MM.1S (cell line): ENCODE measurements around the gene TTLL5.

Source experiments
- DNase-seq: peaks from one replicate; pipeline ENCODE4 v3.0.0-alpha.2; 2015
- H2AFZ ChIP-seq: fragments of 300-600 bp; sonication (generic); 2 replicates; pipeline ENCODE4 v1.6.0; 2016; ENCODE audit warnings: antibody characterized with exemption, low read length
- H3F3A ChIP-seq: fragments of 300-600 bp; sonication (generic); 2 replicates; pipeline ENCODE4 v1.6.1; 2016; ENCODE audit warnings: mild to moderate bottlenecking, antibody characterized with exemption, low read length, moderate library complexity, mixed read lengths; ENCODE audit not compliant: insufficient read depth
- H3K27ac ChIP-seq: fragments of 300-600 bp; sonication (generic); 2 replicates; pipeline ENCODE4 v1.5.1; 2016; ENCODE audit warnings: mild to moderate bottlenecking, low read length
- H3K27me3 ChIP-seq: fragments of 300-600 bp; sonication (generic); replicated peaks from 2 replicates; pipeline ENCODE4 v1.6.0; 2016; ENCODE audit warnings: low read length; ENCODE audit not compliant: insufficient read depth
- H3K36me3 ChIP-seq: fragments of 300-600 bp; sonication (generic); replicated peaks from 2 replicates; pipeline ENCODE4 v1.6.1; 2016; ENCODE audit warnings: mild to moderate bottlenecking, low read length, mixed read lengths; ENCODE audit not compliant: insufficient read depth
- H3K4me1 ChIP-seq: fragments of 300-600 bp; sonication (generic); 2 replicates; pipeline ENCODE4 v1.6.1; 2016; ENCODE audit warnings: low read length, mixed read lengths
- H3K4me2 ChIP-seq: fragments of 300-600 bp; sonication (generic); 2 replicates; pipeline ENCODE4 v1.6.0; 2016; ENCODE audit warnings: low read depth, low read length
- H3K4me3 ChIP-seq: fragments of 300-600 bp; sonication (generic); 2 replicates; pipeline ENCODE4 v1.5.1; 2016; ENCODE audit warnings: low read length, mixed read lengths
- H3K79me2 ChIP-seq: fragments of 300-600 bp; sonication (generic); 2 replicates; pipeline ENCODE4 v1.6.1; 2016; ENCODE audit warnings: mixed run types, low read length, mixed read lengths
- H3K9ac ChIP-seq: fragments of 300-600 bp; sonication (generic); 2 replicates; pipeline ENCODE4 v1.6.1; 2016; ENCODE audit warnings: low read length, mixed read lengths
- H3K9me2 ChIP-seq: fragments of 300-600 bp; sonication (generic); replicated peaks from 2 replicates; pipeline ENCODE4 v1.6.1; 2016; ENCODE audit warnings: mild to moderate bottlenecking, low read length, mixed read lengths; ENCODE audit not compliant: insufficient read depth
- H3K9me3 ChIP-seq: fragments of 300-600 bp; sonication (generic); replicated peaks from 2 replicates; pipeline ENCODE4 v1.6.1; 2016; ENCODE audit warnings: mild to moderate bottlenecking, low read length, mixed read lengths; ENCODE audit not compliant: insufficient read depth
- H4K20me1 ChIP-seq: fragments of 300-600 bp; sonication (generic); 2 replicates; pipeline ENCODE4 v1.6.1; 2016; ENCODE audit warnings: mild to moderate bottlenecking, low read length, moderate library complexity, mixed read lengths; ENCODE audit not compliant: insufficient read depth
- EZH2 ChIP-seq: fragments of 300-600 bp; sonication (generic); optimal IDR thresholded peaks from 2 replicates; pipeline ENCODE3; 2017; ENCODE audit warnings: low read depth, mild to moderate bottlenecking, antibody characterized with exemption, low read length, mixed read lengths
- EZH2phosphoT487 ChIP-seq: fragments of 300-600 bp; sonication (generic); IDR thresholded peaks from 2 replicates; pipeline ENCODE4 v1.6.1; 2018; ENCODE audit warnings: antibody characterized with exemption, low read length
- TF ChIP-seq, protein P1 (sequence below): fragments of 300-600 bp; sonication (generic); IDR thresholded peaks from 2 replicates; pipeline ENCODE4 v1.5.1; 2016; ENCODE audit warnings: antibody characterized with exemption, low read length, mixed read lengths

TTLL5 gene

DNA sequence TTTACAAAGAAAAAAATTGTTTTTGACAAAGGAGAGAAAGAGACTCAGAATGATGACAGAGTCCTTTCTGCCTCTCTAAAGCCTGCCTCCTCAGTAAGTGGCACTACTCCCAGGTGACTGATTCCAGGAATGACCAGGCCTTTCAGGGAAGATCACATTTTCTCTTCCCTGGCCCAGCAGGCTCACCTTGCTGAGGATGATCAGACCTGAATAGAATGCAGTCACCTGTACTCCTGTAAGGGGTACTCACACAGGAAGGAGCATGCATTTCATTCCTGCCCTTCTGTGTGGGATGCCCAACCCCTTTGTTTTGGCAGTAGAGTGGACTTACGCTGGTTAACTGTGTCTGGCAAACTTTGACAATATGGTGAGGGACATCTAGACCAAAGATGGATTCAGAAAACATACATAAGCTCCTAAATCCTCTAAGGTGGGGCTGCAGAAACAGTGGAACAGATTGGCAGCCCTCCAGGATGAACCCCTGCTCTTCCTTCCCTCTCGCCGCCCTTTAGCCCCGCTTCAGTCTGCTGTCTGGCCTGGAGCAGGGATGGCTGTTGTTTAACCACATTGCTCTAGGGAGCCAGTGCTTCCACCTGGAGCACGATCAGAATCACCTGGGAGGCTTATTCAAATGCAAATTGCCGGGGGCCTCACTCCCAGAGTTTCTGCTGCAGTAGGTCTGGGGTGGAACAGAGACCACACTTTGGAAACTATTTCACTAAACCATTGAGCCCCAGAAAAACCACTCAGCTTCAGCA is 30.2 kb upstream of the TTLL5 start:
- no peak for DNase-seq

DNA sequence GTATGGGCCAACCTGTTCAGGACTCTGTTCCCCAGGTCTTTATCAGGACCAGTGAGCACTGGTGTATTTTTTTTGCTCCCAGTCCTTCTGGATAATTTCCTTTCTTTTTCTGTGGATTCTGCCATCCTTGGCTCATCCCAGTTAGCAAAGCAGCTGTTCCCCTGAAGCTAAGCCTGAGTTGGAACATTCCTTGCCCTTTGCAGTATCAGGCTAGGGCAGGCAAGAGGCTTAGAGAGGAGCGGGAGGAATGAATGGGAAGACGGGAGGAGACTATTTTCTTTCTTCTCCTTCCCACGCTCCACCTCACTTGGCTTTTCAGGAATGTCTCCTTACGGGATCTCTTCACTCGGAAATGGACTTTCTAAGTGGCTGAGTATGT is 29.6 kb upstream of the TTLL5 start:
- H3F3A ChIP-seq, result no peaks in the 10 kb centered on the region
- H3K79me2 ChIP-seq, result no peaks in the 10 kb centered on the region
- no peaks in the 10 kb centered on the region for H3K36me3 ChIP-seq
- no peak for DNase-seq
- no peaks in the 10 kb centered on the region for H4K20me1 ChIP-seq
- no peak overlapping the region for H3K4me3 ChIP-seq
- H2AFZ ChIP-seq, result no peak overlapping the region
- H3K4me2 ChIP-seq, result no peak overlapping the region
- TF ChIP-seq, protein P1, sequence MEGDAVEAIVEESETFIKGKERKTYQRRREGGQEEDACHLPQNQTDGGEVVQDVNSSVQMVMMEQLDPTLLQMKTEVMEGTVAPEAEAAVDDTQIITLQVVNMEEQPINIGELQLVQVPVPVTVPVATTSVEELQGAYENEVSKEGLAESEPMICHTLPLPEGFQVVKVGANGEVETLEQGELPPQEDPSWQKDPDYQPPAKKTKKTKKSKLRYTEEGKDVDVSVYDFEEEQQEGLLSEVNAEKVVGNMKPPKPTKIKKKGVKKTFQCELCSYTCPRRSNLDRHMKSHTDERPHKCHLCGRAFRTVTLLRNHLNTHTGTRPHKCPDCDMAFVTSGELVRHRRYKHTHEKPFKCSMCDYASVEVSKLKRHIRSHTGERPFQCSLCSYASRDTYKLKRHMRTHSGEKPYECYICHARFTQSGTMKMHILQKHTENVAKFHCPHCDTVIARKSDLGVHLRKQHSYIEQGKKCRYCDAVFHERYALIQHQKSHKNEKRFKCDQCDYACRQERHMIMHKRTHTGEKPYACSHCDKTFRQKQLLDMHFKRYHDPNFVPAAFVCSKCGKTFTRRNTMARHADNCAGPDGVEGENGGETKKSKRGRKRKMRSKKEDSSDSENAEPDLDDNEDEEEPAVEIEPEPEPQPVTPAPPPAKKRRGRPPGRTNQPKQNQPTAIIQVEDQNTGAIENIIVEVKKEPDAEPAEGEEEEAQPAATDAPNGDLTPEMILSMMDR, result no peak
- TF ChIP-seq EZH2 (no peak), EZH2phosphoT487 (no peak)
- H3K9me2 ChIP-seq, result no peaks in the 10 kb centered on the region
- no peak overlapping the region for H3K27ac ChIP-seq
- H3K9me3 ChIP-seq, result no peaks in the 10 kb centered on the region
- H3K4me1 ChIP-seq, result no peaks in the 10 kb centered on the region
- no peak overlapping the region for H3K9ac ChIP-seq
- H3K27me3 ChIP-seq, result no peaks in the 10 kb centered on the region

More for the DNA sequence above, 30.2 kb upstream of the TTLL5 start:
- H3K4me1 ChIP-seq, result no peaks in the 10 kb centered on the region
- no peak overlapping the region for H3K9ac ChIP-seq
- H3K4me2 ChIP-seq, result no peak overlapping the region
- no peaks in the 10 kb centered on the region for H3F3A ChIP-seq
- H3K4me3 ChIP-seq, result no peak overlapping the region
- H3K9me2 ChIP-seq, result no peaks in the 10 kb centered on the region
- H3K9me3 ChIP-seq, result no peaks in the 10 kb centered on the region
- no peaks in the 10 kb centered on the region for H3K36me3 ChIP-seq
- no peaks in the 10 kb centered on the region for H3K79me2 ChIP-seq
- H3K27me3 ChIP-seq, result no peaks in the 10 kb centered on the region
- H2AFZ ChIP-seq, result no peak overlapping the region
- no peaks in the 10 kb centered on the region for H4K20me1 ChIP-seq
- no peak overlapping the region for H3K27ac ChIP-seq
- no peak for TF ChIP-seq EZH2phosphoT487
- TF ChIP-seq, protein P1, result no peak
- no peak for TF ChIP-seq EZH2

DNA sequence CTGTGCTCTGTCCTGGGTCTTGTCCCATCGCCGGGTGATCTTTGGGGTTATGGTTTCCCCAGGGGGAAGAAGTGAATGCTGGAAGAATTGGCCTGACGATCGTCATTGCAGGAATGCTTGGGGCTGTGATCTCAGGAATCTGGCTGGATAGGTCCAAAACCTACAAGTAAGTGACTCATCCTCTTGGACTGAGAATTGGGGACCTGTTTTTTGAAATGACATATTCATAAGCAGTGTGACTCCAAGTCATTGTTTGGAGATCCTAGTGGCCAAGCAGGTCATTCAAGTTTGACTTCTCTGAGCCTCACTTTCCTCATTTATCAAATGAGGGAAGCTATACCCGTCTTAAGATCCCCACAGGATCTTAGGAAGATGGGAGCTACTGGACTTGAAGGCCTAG is 26.2 kb upstream of the TTLL5 start:
- no peak overlapping the region for H3K4me3 ChIP-seq
- no peak for DNase-seq
- H3F3A ChIP-seq, result no peaks in the 10 kb centered on the region
- no peak overlapping the region for H3K9ac ChIP-seq
- no peaks in the 10 kb centered on the region for H3K4me1 ChIP-seq
- H4K20me1 ChIP-seq, result no peaks in the 10 kb centered on the region
- no peak overlapping the region for H3K4me2 ChIP-seq
- no peaks in the 10 kb centered on the region for H3K9me2 ChIP-seq
- TF ChIP-seq EZH2 (no peak), EZH2phosphoT487 (no peak)
- TF ChIP-seq, protein P1, result no peak
- H3K36me3 ChIP-seq, result no peaks in the 10 kb centered on the region
- H3K9me3 ChIP-seq, result no peaks in the 10 kb centered on the region
- H3K79me2 ChIP-seq, result no peaks in the 10 kb centered on the region
- H3K27ac ChIP-seq, result no peak overlapping the region
- H3K27me3 ChIP-seq, result no peaks in the 10 kb centered on the region
- no peak overlapping the region for H2AFZ ChIP-seq
